Upper lobe of left lung (tissue), 6 donors: ENCODE results near the gene CSRP1. TPM values are rescaled to one million over a fixed set of nuclear protein-coding genes. Genes with fewer than 3 reads are reported as not detected.
"Not testable (repeated sequence)": the region's sequence is repeated elsewhere in the genome, so short reads cannot be mapped to it uniquely, and the experiment has no call there.

Source experiments
- ATAC-seq, 2 donors: fragments of 200-7000 bp; cut with Tn5 transposase; one replicate each; pipeline ENCODE4 v1.9.1; 2022; ENCODE audit warnings: mild to moderate bottlenecking in 2 of 2, moderate library complexity in 2 of 2; ENCODE audit not compliant: low FRiP score in 2 of 2
- DNase-seq, 2 donors: peaks; one replicate each; pipeline ENCODE4 v3.0.0-alpha.2; 2019 to 2020
- H3K27ac ChIP-seq, 4 donors: fragments of 200-600 bp; sonication (generic); one replicate each; pipeline ENCODE4 v1.5.1; 2016 to 2019
- H3K27me3 ChIP-seq, 4 donors: fragments of 200-600 bp; sonication (generic); one replicate each; pipeline ENCODE4 v1.5.1; 2017 to 2019
- H3K36me3 ChIP-seq, 4 donors: fragments of 200-600 bp; sonication (generic); one replicate each; pipeline ENCODE4 v1.5.1; 2016 to 2019
- H3K4me1 ChIP-seq, 4 donors: fragments of 200-600 bp; sonication (generic); one replicate each; pipeline ENCODE4 v1.5.1; 2018 to 2019
- H3K4me3 ChIP-seq, 4 donors: fragments of 200-600 bp; sonication (generic); one replicate each; pipeline ENCODE4 v1.5.1; 2017 to 2019; ENCODE audit warnings: mild to moderate bottlenecking in 2 of 4, moderate library complexity in 1 of 4
- H3K9me3 ChIP-seq, 4 donors: fragments of 200-600 bp; sonication (generic); one replicate each; pipeline ENCODE4 v1.5.1; 2018 to 2019
- EP300 ChIP-seq, 4 donors: sonication (generic); formaldehyde crosslinking; IDR thresholded peaks; one replicate each; pipeline ENCODE4 v1.5.1; 2017; ENCODE audit warnings: antibody characterized with exemption in 4 of 4, control low read depth in 2 of 4
- POLR2A ChIP-seq, 4 donors: fragments of 450-650 bp; IDR thresholded peaks; one replicate each; pipeline ENCODE4 v1.5.1; 2016 to 2017; ENCODE audit warnings: antibody characterized with exemption in 4 of 4, mild to moderate bottlenecking in 2 of 4
- POLR2AphosphoS5 ChIP-seq, 2 donors: sonication (generic); formaldehyde crosslinking; IDR thresholded peaks; one replicate each; pipeline ENCODE4 v1.5.1; 2017; ENCODE audit warnings: antibody characterized with exemption in 2 of 2
- WGBS, 2 donors: methylation state at CpG; one replicate each; pipeline ENCODE4 v1.1.5; 2017 to 2018; 5-methylcytosine and 5-hydroxymethylcytosine counted together
- total RNA-seq, 6 donors: library from RNA; depleted of rRNA in 4 of 6; stranded (reverse); fragments of >200 nt in 4 of 6; gene quantifications; one replicate each; pipeline versions ENCODE4 v1.1.0 to v1.2.1, GENCODE V29; 2016 to 2021
- TF ChIP-seq, protein P1 (sequence below), 6 experiments: fragments of 450-650 bp in 4 of 6; fragments of 200-600 bp in 2 of 6; sonication (generic) in 2 of 6; IDR thresholded peaks; one replicate each; pipeline ENCODE4 v1.5.1; 2016 to 2019; ENCODE audit warnings: antibody characterized with exemption in 6 of 6
- donor health status: DM: no; HTN: no; CAD: no; lungs with moderate emphysema.
- donor health status: DM: no; HTN: yes; CAD: no; lungs with severe emphysema.

Gene CSRP1
- total RNA-seq, 6 donors from 2014 or later = 200 to 495 (median 327) TPM

DNA sequence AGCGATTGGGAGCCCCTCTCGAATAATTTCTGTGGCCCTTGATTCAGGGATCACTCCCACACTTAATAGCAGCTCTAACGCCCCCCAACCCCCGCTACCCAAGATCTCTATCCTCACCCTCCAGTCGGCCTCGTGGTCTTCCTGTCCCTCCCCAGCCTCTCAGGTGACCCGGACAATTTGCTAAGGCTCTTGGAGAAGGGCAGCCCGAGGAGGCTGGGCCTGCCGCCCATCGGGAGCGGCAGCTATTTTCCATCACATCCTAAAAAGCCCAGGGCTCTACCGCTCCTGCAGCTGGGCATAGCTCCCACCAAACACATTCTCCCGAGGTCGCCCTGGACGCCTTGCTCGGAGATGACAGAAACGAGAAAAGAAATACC is 25.9 kb downstream of the CSRP1 start:
- ATAC-seq (no peak), DNase-seq (no peak)
- Histone ChIP-seq H3K27ac (peak overlapping the region in 2 of 4 donors; percentile 76 to 83), H3K4me3 (peak overlapping the region in 3 of 4 donors; percentile 38 to 49 (median 48)), H3K9me3 (no peaks in the 10 kb centered on the region), H3K27me3 (no peaks in the 10 kb centered on the region), H3K36me3 (peaks cover 0 to 27% (median 21%) of the 10 kb centered on the region in 4 donors), H3K4me1 (peaks cover 26 to 39% (median 30%) of the 10 kb centered on the region in 4 donors)
- WGBS, 2 donors = 11 to 12% methylated on average over 17 of the region's 17 CpGs
- no peak for TF ChIP-seq POLR2A (IDR thresholded peaks at IDR 0.05)
- TF ChIP-seq POLR2AphosphoS5 (IDR thresholded peaks at IDR 0.05) = no peak
- no peak for TF ChIP-seq EP300 (IDR thresholded peaks at IDR 0.05)
- TF ChIP-seq, protein P1, sequence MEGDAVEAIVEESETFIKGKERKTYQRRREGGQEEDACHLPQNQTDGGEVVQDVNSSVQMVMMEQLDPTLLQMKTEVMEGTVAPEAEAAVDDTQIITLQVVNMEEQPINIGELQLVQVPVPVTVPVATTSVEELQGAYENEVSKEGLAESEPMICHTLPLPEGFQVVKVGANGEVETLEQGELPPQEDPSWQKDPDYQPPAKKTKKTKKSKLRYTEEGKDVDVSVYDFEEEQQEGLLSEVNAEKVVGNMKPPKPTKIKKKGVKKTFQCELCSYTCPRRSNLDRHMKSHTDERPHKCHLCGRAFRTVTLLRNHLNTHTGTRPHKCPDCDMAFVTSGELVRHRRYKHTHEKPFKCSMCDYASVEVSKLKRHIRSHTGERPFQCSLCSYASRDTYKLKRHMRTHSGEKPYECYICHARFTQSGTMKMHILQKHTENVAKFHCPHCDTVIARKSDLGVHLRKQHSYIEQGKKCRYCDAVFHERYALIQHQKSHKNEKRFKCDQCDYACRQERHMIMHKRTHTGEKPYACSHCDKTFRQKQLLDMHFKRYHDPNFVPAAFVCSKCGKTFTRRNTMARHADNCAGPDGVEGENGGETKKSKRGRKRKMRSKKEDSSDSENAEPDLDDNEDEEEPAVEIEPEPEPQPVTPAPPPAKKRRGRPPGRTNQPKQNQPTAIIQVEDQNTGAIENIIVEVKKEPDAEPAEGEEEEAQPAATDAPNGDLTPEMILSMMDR (IDR thresholded peaks at IDR 0.05) = no peak

- H3K4me3 ChIP-seq = peak overlapping the region in 3 of 4 donors; percentile 38 to 49 (median 48)
- 4 to 8% methylated on average over 27 of the region's 37 CpGs for WGBS, 2 donors
- H3K36me3 ChIP-seq = peaks cover 0 to 22% (median 17%) of the 10 kb centered on the region in 4 donors
- H3K4me1 ChIP-seq = peaks cover 23 to 36% (median 26%) of the 10 kb centered on the region in 4 donors
- TF ChIP-seq POLR2A (IDR thresholded peaks at IDR 0.05) (peak in 2 of 4 donors; percentile 48 to 59), EP300 (IDR thresholded peaks at IDR 0.05) (no peak), POLR2AphosphoS5 (IDR thresholded peaks at IDR 0.05) (peak in 1 of 2 donors; percentile 34)
- TF ChIP-seq, protein P1 (IDR thresholded peaks at IDR 0.05) = no peak
- no peaks in the 10 kb centered on the region for H3K27me3 ChIP-seq
- DNase-seq (peak; percentile 94 to 97), ATAC-seq (peak; percentile 69 to 88)
- peak overlapping the region; percentile 46 to 83 (median 74) for H3K27ac ChIP-seq
- no peaks in the 10 kb centered on the region for H3K9me3 ChIP-seq
Observed at GRCh38 chr1:201480231-201481003, 26.5 kb downstream of the CSRP1 start.

GRCh38 chr1:201479201-201479730 is 27.7 kb downstream of the CSRP1 start:
- H3K4me1 ChIP-seq = peaks cover 23 to 32% (median 26%) of the 10 kb centered on the region in 4 donors
- H3K27me3 ChIP-seq = no peaks in the 10 kb centered on the region
- peak overlapping the region in 1 of 4 donors; percentile 83 for H3K27ac ChIP-seq
- ATAC-seq (no peak), DNase-seq (no peak)
- no peak overlapping the region for H3K4me3 ChIP-seq
- no peak for TF ChIP-seq EP300 (IDR thresholded peaks at IDR 0.05)
- H3K36me3 ChIP-seq = peaks cover 0 to 10% (median 6%) of the 10 kb centered on the region in 4 donors
- WGBS, 2 donors = 90 to 91% methylated on average over 4 of the region's 4 CpGs
- no peaks in the 10 kb centered on the region for H3K9me3 ChIP-seq

- ATAC-seq, H3K27ac ChIP-seq, DNase-seq, H3K4me3 ChIP-seq, H3K36me3 ChIP-seq, H3K27me3 ChIP-seq, H3K9me3 ChIP-seq: not testable (repeated sequence)
- WGBS, 2 donors = 90 to 98% methylated on average over 3 of the region's 3 CpGs
- peaks cover 23 to 32% (median 26%) of the 10 kb centered on the region in 4 donors for H3K4me1 ChIP-seq
Observed at GRCh38 chr1:201478666-201479065, 28.3 kb downstream of the CSRP1 start.

- TF ChIP-seq POLR2AphosphoS5 (IDR thresholded peaks at IDR 0.05) = no peak
- TF ChIP-seq, protein P1 (IDR thresholded peaks at IDR 0.05) = no peak
- no peak for TF ChIP-seq POLR2A (IDR thresholded peaks at IDR 0.05)
- no peak for TF ChIP-seq EP300 (IDR thresholded peaks at IDR 0.05)
- ATAC-seq (no peak), DNase-seq (peak in 1 of 2 donors; percentile 77)
- no peak overlapping the region for H3K27ac ChIP-seq
- WGBS, 2 donors = 44 to 76% methylated on average over 6 of the region's 6 CpGs
- no peaks in the 10 kb centered on the region for H3K36me3 ChIP-seq
- H3K9me3 ChIP-seq = no peaks in the 10 kb centered on the region
- H3K27me3 ChIP-seq = no peaks in the 10 kb centered on the region
- peaks cover 17 to 24% (median 19%) of the 10 kb centered on the region in 4 donors for H3K4me1 ChIP-seq
- no peak overlapping the region for H3K4me3 ChIP-seq
Observed at GRCh38 chr1:201476670-201477344, 30.1 kb downstream of the CSRP1 start.
